ENCODE data around the gene ZNF580.

ZNF580 gene

DNA sequence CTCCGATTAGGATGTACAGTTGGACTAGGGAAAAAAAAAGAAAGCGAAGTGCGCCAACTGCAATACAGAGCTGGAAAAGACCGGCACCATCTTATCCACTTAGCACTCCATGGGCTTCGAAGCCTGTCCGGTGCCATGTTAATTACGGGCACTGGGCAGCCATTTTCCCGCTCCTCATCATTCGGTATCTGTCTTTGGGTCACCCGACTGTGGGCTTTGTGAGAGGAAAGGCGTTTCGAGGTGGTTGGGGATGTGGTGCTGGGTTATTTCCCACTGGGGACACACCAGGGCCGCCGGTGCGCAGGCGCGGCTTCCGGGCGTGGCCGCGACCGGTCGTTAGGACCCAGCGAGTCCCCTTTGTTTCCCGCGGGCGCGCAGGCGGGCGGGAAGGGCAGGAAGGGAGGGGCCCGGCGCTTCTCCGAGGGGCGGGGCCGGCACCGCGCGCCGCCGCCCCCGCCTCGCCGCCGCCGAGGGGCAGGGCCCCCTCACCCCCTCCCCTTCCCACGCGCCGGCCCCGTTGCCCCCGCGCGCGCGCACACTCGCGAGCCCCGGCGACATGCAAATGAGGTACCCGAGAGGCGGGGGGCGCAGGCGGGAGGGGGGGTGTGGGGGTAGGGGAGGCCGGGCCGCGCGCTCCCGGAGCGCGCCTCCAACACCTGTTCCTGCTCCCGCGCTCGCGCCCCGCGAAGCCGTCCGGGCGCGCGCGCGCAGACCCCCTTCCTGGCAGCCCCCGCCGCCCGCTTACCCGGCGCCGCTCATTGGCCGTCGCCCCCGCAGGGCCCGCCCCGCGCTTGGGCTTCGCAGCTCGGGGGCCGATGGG lies 40.8 kb upstream of the ZNF580 start, which contains the start of gene ZNF524:
ZNF524 (plus strand) TSS at position 447 of the 820 bp plus-strand sequence. CDS start 1,825 bp downstream, outside the sequence.
- H3K4me1 ChIP-seq (ENCODE audit: insufficient read depth, low read length), result peaks cover 8% of the 10 kb centered on the region

DNA sequence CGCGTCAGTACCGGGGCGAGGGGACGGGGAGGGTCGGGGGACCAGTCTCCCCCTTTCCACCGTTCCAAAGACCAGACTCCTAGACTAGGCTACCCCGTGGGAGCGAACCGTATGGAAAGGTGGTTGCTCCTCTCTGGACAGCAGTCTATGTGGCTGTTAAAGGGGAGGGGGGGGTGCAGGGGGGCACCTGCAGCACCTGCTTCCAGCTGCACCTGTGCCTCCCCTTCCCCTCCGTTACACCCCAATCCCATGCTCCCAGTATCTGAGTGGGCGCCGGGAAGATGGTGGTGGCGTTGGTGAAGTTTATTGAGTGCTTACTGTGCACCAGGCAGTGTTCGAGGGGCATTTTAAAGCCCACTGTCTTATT lies 40.2 kb upstream of the ZNF580 start:
- Histone ChIP-seq H3K36me3 (ENCODE audit: insufficient read depth, low read length) (peaks cover 15% of the 10 kb centered on the region), H3K27ac (ENCODE audit: low read depth, low read length) (peak overlapping the region; percentile 99), H3K9ac (ENCODE audit: low read depth, low read length) (peak overlapping the region; percentile 67; the same call in 1 of the 2 replicates), H3K4me3 (ENCODE audit: low read length) (peak overlapping the region; percentile 79), H3K27me3 (ENCODE audit: insufficient read depth, low read length) (no peaks in the 10 kb centered on the region), H3K9me3 (ENCODE audit: insufficient read depth, low read depth, low read length) (no peaks in the 10 kb centered on the region), H3K4me1 (ENCODE audit: insufficient read depth, low read length) (peaks cover 8% of the 10 kb centered on the region)
- 18% methylated on average over 10 of the region's 15 CpGs for WGBS

More for the DNA sequence above, 40.8 kb upstream of the ZNF580 start, which contains the start of gene ZNF524:
- no peaks in the 10 kb centered on the region for H3K27me3 ChIP-seq (ENCODE audit: insufficient read depth, low read length)
- peak within 1 kb of the TSS; percentile 99 for H3K27ac ChIP-seq (ENCODE audit: low read depth, low read length)
- peak within 1 kb of the TSS; percentile 79 for H3K4me3 ChIP-seq (ENCODE audit: low read length)
- H3K36me3 ChIP-seq (ENCODE audit: insufficient read depth, low read length), result peaks cover 21% of the 10 kb centered on the region
- H3K9me3 ChIP-seq (ENCODE audit: insufficient read depth, low read depth, low read length), result no peaks in the 10 kb centered on the region
- under 1% methylated on average over 85 of the region's 97 CpGs for WGBS
- peak within 1 kb of the TSS; percentile 99 for H3K9ac ChIP-seq (ENCODE audit: low read depth, low read length)

DNA sequence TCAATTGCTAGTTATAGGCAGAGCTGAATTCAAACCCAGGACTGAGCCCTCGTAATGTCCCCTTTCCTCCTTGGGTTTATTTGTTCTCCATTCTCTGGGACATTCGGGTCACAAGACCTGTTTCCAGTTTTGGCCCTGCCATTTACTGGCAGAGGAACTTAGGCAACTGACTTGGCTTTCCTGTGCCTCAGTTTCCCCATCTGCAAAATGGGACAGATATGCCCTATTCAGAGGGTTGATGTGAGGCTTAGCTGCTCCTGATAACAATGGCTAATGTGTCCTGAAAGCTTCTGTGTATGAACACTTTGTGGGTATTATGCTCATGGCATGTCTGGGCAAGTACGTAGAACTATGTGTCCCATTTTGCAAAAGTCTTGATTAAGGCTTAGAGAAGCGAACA lies 39.7 kb upstream of the ZNF580 start:
- whole genome bisulfite sequencing, result 93% methylated on average over 4 of the region's 4 CpGs
- Histone ChIP-seq H3K4me1 (ENCODE audit: insufficient read depth, low read length) (peaks cover 8% of the 10 kb centered on the region), H3K9ac (ENCODE audit: low read depth, low read length) (peak overlapping the region; percentile 67; the same call in 1 of the 2 replicates), H3K27ac (ENCODE audit: low read depth, low read length) (no peak overlapping the region), H3K36me3 (ENCODE audit: insufficient read depth, low read length) (peaks cover 11% of the 10 kb centered on the region), H3K27me3 (ENCODE audit: insufficient read depth, low read length) (no peaks in the 10 kb centered on the region), H3K4me3 (ENCODE audit: low read length) (peak overlapping the region; percentile 79), H3K9me3 (ENCODE audit: insufficient read depth, low read depth, low read length) (no peaks in the 10 kb centered on the region)

DNA sequence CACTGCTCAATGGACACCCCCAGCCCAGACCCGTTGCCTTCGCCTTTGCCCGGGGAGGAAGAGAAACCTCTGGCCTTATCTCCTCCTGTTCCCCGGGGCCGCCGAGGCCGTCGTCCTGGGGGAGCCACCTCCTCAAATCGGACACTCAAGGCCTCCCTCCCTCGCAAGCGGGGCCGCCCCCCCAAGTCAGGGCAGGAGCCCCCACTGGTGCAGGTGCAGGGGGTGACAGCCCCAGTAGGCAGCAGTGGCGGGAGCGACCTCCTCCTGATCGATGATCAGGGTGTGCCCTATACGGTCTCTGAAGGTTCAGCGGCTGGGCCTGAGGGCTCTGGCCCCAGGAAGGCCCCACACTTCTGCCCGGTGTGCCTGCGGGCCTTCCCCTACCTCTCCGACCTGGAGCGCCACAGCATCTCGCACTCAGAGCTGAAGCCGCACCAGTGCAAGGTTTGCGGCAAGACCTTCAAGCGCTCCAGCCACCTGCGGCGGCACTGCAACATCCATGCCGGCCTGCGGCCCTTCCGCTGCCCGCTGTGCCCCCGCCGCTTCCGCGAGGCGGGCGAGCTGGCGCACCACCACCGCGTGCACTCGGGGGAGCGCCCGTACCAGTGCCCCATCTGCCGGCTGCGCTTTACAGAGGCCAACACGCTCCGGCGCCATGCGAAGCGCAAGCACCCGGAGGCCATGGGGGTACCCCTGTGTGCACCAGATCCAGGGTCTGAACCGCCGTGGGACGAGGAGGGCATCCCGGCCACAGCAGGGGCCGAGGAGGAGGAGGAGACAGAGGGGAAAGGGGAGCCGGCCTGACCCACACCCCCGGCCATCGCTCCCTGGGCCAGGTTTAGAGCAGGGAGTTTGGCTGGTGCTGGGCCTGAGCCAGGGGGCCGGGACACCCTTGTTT lies 38.4 kb upstream of the ZNF580 start:
- no peaks in the 10 kb centered on the region for H3K9me3 ChIP-seq (ENCODE audit: insufficient read depth, low read depth, low read length)
- peaks cover 6% of the 10 kb centered on the region for H3K36me3 ChIP-seq (ENCODE audit: insufficient read depth, low read length)
- peaks cover 14% of the 10 kb centered on the region for H3K4me1 ChIP-seq (ENCODE audit: insufficient read depth, low read length)
- H3K27me3 ChIP-seq (ENCODE audit: insufficient read depth, low read length), result no peaks in the 10 kb centered on the region
- H3K9ac ChIP-seq (ENCODE audit: low read depth, low read length), result no peak overlapping the region
- no peak overlapping the region for H3K27ac ChIP-seq (ENCODE audit: low read depth, low read length)
- 95% methylated on average over 60 of the region's 60 CpGs for WGBS
- H3K4me3 ChIP-seq (ENCODE audit: low read length), result no peak overlapping the region

DNA sequence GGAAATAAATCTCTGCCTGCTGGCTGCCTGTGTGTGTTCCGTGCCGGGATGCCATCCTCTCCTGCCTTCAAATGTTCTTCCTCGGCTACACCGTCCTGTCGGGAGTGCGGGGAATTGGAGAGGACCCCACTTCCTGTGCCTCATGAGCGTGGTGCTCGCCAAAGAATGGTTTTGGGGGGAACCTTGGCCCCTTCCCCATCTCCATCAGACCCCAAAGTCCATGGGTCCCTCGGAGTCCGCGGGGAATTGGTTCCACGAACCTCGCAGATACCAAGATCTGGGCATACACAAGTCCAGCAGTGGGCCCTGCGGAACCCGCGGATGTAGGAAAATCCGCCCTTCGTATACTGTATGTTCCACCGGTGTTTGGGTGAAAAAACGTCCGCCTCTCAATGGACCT lies 37.7 kb upstream of the ZNF580 start:
- Histone ChIP-seq H3K4me3 (ENCODE audit: low read length) (no peak overlapping the region), H3K36me3 (ENCODE audit: insufficient read depth, low read length) (peaks cover 12% of the 10 kb centered on the region; the same call in 1 of the 2 replicates), H3K9me3 (ENCODE audit: insufficient read depth, low read depth, low read length) (no peaks in the 10 kb centered on the region), H3K4me1 (ENCODE audit: insufficient read depth, low read length) (peaks cover 14% of the 10 kb centered on the region), H3K9ac (ENCODE audit: low read depth, low read length) (no peak overlapping the region), H3K27ac (ENCODE audit: low read depth, low read length) (no peak overlapping the region), H3K27me3 (ENCODE audit: insufficient read depth, low read length) (no peaks in the 10 kb centered on the region)
- WGBS, result 94% methylated on average over 21 of the region's 21 CpGs

DNA sequence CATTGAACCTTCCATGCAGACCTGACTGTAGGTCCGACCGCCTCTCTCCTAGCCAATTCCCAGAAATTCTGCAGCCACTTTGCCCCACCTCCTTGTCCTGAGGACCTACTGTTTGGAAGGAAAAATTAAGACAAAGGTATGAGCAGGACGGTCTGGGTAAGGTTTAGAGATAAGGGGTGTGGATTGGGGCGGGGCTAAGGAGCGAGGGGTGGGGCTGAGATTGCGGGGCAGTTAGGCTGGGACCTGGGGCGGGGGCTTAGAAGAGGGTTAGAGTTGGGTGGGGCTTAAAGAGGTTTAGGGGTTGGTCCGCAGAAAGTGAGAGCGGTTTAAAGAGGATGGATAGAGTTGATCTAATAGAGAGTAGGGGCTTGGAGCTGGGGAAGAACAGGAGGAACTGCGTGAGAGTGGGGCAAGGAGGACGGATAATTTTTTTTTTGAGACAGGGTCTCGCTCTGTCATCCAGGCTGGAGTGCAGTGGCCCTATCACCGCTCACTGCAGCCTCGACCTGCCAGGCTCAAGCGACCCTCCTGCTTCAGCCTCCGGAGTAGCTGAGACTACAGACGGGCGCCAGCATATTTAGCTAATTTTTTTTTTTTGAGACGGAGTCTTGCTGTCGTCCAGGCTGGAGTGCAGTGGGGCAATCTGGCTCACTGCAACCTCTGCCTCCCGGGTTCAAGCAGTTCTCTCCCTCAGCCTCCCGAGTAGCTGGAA lies 37.1 kb upstream of the ZNF580 start:
- H3K36me3 ChIP-seq (ENCODE audit: insufficient read depth, low read length), result peaks cover 12% of the 10 kb centered on the region; the same call in 1 of the 2 replicates
- no peak overlapping the region; the same call in 1 of the 2 replicates for H3K4me3 ChIP-seq (ENCODE audit: low read length)
- WGBS, result 88% methylated on average over 22 of the region's 22 CpGs
- no peaks in the 10 kb centered on the region for H3K27me3 ChIP-seq (ENCODE audit: insufficient read depth, low read length)
- no peaks in the 10 kb centered on the region for H3K9me3 ChIP-seq (ENCODE audit: insufficient read depth, low read depth, low read length)
- no peak overlapping the region for H3K27ac ChIP-seq (ENCODE audit: low read depth, low read length)
- no peak overlapping the region for H3K9ac ChIP-seq (ENCODE audit: low read depth, low read length)
- H3K4me1 ChIP-seq (ENCODE audit: insufficient read depth, low read length), result peaks cover 8% of the 10 kb centered on the region; the same call in 1 of the 2 replicates

DNA sequence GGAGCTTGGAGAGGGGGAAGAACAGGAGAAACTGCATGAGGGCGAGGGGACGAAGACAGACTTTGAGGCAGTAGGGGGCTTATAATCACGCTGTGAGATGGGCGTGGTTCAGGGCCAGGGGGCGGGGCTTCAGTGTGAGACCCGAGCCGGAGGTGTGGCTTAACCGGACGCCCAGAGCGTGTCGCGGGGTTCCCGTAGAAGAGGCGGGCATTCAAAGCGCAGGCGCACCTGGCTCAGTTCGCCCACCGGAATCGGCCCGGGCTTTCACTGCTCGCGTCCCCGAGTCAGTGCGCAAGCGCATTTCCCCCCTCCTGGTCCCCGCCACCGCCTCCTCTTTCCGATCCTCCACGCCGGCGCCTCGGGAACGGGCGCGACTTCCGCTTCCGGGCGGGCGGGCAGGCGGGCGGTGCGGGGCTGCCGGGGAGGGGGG lies 35.6 kb upstream of the ZNF580 start:
- Histone ChIP-seq H3K4me3 (ENCODE audit: low read length) (peak overlapping the region; percentile 81), H3K9ac (ENCODE audit: low read depth, low read length) (peak overlapping the region; percentile 48), H3K4me1 (ENCODE audit: insufficient read depth, low read length) (peaks cover 8% of the 10 kb centered on the region; the same call in 1 of the 2 replicates), H3K27ac (ENCODE audit: low read depth, low read length) (peak overlapping the region; percentile 98; the same call in 1 of the 2 replicates), H3K27me3 (ENCODE audit: insufficient read depth, low read length) (no peaks in the 10 kb centered on the region), H3K9me3 (ENCODE audit: insufficient read depth, low read depth, low read length) (no peaks in the 10 kb centered on the region), H3K36me3 (ENCODE audit: insufficient read depth, low read length) (peaks cover 20% of the 10 kb centered on the region)
- WGBS, result under 1% methylated on average over 43 of the region's 43 CpGs

DNA sequence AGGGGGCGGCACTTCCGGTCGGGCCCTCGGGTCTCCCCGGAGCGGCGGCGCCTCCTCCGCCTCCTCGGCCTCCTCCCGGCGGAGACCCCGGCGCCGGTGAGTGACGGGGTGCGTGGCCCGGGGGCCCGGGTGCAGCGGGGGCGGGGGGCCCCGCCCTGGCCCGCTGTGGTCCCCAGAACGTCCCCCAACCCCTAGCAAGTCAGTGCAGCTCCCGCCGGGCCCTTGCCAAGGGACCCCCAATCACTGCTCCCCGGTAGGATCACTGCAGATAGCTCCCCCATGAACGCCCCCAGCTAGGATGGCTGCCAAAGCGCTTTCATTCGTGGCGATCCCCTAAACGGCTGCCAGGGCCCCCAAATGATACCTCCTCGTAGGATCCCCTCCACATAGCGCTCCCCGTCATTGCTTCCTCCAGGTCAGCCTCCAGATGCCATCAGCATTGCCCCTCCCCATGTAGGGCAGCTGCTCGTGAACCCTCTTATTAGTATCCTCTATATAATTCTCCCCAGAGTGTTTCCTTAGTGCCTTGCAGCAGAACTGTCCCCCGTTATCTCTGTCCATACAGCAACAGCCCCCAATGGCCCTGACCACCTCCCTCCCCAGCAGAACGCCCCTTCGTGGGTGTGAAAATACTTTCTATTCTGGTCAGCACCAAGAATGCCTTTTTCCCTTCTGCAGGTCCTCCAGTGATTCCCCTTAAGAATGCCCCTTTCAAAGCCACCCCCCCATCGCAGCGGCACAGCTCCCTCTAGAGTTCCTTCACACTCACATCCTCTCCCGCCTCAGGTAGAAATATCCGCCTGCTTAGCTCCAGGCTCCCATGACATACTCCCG lies 34.9 kb upstream of the ZNF580 start, which contains the start of gene ZNF865:
ZNF865 (plus strand) TSS at position 11 of the 834 bp plus-strand sequence. CDS start 7,972 bp downstream, outside the sequence.
- H3K36me3 ChIP-seq (ENCODE audit: insufficient read depth, low read length), result peaks cover 20% of the 10 kb centered on the region
- H3K27ac ChIP-seq (ENCODE audit: low read depth, low read length), result peak within 1 kb of the TSS; percentile 98
- H3K4me1 ChIP-seq (ENCODE audit: insufficient read depth, low read length), result peaks cover 8% of the 10 kb centered on the region; the same call in 1 of the 2 replicates
- peak within 1 kb of the TSS; percentile 76 for H3K9ac ChIP-seq (ENCODE audit: low read depth, low read length)
- H3K4me3 ChIP-seq (ENCODE audit: low read length), result peak within 1 kb of the TSS; percentile 81
- no peaks in the 10 kb centered on the region for H3K27me3 ChIP-seq (ENCODE audit: insufficient read depth, low read length)
- H3K9me3 ChIP-seq (ENCODE audit: insufficient read depth, low read depth, low read length), result no peaks in the 10 kb centered on the region
- WGBS, result under 1% methylated on average over 44 of the region's 44 CpGs

DNA sequence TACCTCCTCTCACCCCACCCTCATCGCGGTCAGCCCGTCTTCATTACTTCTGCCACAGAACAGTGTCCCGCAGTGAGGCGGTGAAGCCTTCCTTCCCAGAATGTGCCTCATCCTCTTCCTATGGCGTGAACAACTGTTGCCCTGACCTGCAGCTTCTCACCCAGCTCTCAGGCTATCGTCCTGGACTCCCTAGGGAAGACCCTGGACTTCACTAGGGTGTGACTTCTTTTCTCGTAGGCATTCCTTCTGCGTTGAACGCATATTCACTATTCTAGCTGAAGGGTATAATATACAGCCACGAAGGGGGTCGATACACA lies 34.4 kb upstream of the ZNF580 start:
- Histone ChIP-seq H3K9me3 (ENCODE audit: insufficient read depth, low read depth, low read length) (no peaks in the 10 kb centered on the region), H3K9ac (ENCODE audit: low read depth, low read length) (peak overlapping the region; percentile 56; the same call in 1 of the 2 replicates), H3K4me3 (ENCODE audit: low read length) (peak overlapping the region; percentile 81), H3K27me3 (ENCODE audit: insufficient read depth, low read length) (no peaks in the 10 kb centered on the region), H3K4me1 (ENCODE audit: insufficient read depth, low read length) (peaks cover 6% of the 10 kb centered on the region; the same call in 1 of the 2 replicates), H3K27ac (ENCODE audit: low read depth, low read length) (peak overlapping the region; percentile 34; the same call in 1 of the 2 replicates), H3K36me3 (ENCODE audit: insufficient read depth, low read length) (peaks cover 20% of the 10 kb centered on the region)
- WGBS, result 35% methylated on average over 12 of the region's 12 CpGs

DNA sequence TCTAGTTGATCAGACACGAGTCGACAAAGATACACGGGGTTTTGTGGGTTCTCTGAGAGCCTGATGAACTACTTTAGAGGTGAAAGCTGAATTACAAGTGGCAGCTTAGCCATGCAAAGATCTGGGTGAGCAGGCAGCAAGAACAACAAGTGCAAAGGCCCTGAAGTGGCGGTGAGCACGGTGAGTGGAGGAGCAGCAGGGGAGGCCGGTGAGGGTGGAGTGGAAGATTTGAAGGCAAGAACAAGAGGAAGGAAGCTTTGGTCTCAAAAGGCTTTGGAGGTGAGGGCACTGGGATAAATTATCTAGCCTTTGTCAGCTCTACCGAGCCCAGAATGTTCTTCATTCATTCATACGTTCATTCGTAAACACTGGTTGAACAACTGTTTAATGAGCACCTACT lies 34.0 kb upstream of the ZNF580 start:
- peak overlapping the region; percentile 34; the same call in 1 of the 2 replicates for H3K27ac ChIP-seq (ENCODE audit: low read depth, low read length)
- peaks cover 6% of the 10 kb centered on the region; the same call in 1 of the 2 replicates for H3K4me1 ChIP-seq (ENCODE audit: insufficient read depth, low read length)
- H3K36me3 ChIP-seq (ENCODE audit: insufficient read depth, low read length), result peaks cover 20% of the 10 kb centered on the region
- H3K9me3 ChIP-seq (ENCODE audit: insufficient read depth, low read depth, low read length), result no peaks in the 10 kb centered on the region
- H3K9ac ChIP-seq (ENCODE audit: low read depth, low read length), result peak overlapping the region; percentile 56; the same call in 1 of the 2 replicates
- H3K27me3 ChIP-seq (ENCODE audit: insufficient read depth, low read length), result no peaks in the 10 kb centered on the region
- 92% methylated on average over 9 of the region's 9 CpGs for WGBS
- peak overlapping the region; percentile 81 for H3K4me3 ChIP-seq (ENCODE audit: low read length)
